HG03354 (cell line): ENCODE measurements around the gene FBP2.

Experiments
- ATAC-seq: cut with Tn5 transposase; IDR thresholded peaks from one replicate; pipeline ENCODE4 v1.9.1; 2021; ENCODE audit warnings: mild to moderate bottlenecking; ENCODE audit not compliant: unreplicated experiment, poor library complexity, severe bottlenecking

Gene FBP2

DNA sequence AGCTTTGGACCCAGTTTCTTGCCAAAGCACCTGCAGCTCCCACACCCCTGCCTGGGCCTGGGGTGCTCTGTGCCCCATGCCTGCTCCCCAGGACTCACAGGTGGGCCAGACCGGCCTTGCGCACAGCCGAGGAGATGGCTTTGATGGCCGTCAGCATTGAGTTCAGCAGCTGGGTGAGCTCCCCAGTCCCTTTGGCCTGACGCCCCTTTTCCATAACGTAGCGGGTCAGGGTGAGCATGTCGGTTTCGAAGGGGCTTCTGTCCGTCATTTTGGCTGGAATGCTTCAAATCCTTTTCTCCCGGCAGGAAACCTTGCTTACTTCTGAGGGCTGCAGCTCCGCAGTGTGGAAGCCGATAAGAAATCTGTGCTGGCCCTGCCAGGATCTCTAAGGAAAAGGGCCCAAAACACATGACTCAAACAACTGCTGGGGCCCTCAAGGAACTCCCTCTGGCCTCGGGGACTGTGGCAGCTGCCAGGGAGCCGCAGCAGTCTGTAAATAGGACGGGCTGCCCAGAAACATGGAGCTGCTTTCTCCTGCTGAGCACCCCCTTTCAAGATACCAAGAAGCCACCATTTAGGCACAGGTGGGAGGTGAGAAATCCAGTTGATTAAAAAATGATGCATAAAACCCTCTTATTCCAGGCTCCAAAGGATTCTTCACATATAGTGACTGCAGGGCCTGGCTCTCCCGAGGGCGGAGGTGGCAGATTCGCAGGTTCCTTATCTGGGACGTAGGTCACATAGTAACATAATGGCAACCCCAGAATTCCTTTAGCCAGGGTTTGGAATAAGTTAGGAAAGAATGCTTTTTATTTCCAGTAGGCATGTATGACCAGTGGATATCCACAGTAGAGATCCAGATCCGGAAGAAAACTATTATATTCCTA, at the start of gene FBP2:
Gene FBP2 (minus strand): TSS at position 366 of the 887 bp plus-strand sequence. CDS start 98 bp downstream, at position 268.
- ATAC-seq = no peak

DNA sequence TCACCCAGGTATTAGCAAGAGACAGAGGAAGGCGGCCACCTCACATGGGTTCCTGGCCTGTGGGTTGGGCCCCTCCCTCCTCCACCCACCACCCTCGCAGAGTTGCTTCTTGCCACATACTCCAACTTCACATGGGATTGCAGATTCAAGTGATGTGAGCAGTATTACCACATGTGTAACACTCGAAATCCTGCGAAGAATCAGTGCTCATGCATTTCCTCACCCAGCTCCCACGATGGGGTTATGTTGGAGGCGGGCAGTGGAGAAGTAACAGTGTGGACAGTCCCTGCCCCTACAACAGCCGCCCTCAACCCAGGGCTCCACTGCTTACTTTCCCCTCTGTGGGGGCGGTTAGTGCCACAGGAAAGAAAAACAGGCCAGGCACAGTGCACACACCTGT, 49.6 kb upstream of the FBP2 start:
- no peak for ATAC-seq

- ATAC-seq = no peak
Measured at GRCh38 chr9:94642501-94642900, 48.9 kb upstream of the FBP2 start.

DNA sequence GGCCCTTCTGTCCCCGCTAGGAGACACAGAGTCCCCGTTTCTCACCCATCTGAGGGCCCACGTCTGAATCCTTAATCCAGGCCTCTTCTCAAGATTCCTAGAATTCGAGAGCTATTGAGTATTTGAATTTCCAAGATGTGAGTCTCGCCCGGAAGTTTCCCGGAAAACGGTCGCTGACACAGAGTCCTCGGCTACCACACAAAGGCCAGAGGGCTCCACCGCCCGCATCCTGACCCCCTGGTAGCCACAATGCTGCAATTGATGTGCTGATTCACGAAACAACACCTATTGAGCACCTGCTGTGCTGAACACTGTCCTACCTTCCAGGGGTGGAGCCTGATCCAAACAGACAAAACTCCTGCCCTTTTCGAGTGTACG, 46.4 kb upstream of the FBP2 start:
- no peak for ATAC-seq

DNA sequence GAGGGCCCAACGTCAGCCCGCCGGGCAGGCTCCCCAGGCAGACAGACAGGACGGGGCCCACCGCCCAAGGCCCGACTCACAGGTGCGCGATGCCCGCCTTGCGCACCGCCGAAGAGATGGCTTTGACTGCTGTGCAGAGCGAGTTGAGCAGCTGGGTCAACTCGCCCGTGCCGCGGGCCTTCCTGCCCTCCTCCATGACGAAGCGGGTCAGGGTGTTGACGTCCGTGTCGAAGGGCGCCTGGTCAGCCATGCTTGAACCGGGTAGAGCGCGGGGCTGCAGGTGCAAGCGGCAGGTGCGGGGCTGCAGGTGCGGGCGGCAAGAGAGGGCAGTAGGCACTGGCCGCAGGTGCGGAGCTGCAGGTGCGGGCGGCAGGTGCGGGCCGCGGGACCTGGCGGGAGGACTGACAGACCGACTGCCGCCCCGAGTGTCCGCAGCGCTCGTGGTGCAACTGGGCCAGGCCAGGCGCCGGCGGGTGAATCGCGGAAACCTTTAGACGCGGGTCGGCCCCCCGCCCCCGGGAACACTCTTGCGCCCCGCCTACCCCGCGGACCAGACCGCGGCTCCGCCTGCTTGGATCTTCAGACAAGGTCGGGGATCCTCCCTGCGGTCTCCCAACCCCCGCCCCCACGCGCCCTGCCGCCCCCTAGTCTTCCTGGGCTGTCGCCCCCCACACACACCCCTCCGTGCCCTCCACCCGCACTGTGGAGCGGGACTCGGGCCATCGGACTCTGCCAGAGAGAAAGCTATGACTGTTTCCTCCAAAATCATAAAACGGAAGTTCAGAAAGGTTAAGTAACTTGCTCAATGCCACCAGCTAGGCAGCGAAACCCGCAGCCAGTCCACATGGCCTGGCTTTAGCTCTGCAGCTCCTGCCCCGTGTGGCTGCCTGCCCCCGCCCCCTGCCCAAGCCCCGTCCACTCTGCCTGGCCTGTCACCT, 45.7 kb upstream of the FBP2 start, which contains the start of gene FBP1:
Gene FBP1 (minus strand): TSS at position 458 of the 938 bp plus-strand sequence. CDS start 208 bp downstream, at position 250.
- peak; percentile 61 for ATAC-seq

DNA sequence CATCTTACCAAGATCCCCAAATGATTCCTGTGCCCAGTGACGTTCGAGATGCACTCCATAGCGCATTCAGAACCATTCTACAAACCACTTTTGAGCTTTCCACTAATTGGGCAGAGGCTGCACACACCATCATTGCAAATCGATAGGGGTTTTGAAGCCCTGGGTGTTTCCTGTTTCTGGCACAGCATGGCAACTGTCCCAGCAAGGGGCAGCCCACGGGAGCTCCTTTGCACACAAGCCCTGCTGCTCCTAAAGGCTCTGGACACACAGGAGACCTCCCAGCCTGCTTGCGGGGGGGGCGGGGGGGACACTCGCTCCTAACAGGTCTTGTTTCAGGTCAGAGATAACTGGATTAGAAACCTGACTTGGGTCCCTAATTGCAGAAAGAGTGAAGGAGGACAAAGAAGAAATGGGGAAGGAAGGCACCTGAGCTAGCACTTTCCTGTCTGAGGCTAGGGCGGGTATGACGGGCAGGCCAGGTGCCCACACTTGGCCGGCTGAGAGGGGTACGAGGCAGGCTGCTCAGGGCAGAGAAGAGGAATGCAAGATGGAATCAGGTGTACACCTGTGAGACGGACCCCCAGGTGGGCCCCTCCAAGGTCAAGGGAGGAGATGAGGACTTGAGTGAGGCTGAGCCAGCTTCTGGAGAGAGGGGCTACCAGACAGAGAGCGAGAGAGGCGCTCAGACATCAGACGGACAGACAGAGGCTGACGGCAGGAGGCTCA, 44.9 kb upstream of the FBP2 start:
- ATAC-seq = no peak

- no peak for ATAC-seq
Measured at GRCh38 chr9:94632737-94633136, 39.1 kb upstream of the FBP2 start.

DNA sequence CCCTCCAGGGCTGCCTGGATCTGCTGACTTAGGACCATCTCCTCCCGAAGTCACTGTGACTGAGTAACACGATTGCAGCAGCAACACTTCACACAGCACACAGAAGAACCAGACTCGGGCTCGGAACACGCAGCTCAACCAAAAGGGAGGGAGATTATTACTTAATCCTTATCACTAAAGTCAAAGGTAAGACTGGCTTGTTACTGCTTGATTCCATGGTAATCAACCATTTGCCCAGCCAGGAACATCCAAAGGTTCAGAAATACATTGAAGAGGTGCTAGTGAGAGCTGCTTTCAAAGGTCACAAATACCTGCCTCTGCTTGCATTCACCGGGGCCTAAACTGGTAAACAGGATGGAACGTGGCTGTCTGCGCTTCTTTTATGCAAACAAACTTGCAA, 38.0 kb upstream of the FBP2 start:
- ATAC-seq = no peak

GRCh38 chr9:94630833-94631232, 37.2 kb upstream of the FBP2 start:
- ATAC-seq = no peak

DNA sequence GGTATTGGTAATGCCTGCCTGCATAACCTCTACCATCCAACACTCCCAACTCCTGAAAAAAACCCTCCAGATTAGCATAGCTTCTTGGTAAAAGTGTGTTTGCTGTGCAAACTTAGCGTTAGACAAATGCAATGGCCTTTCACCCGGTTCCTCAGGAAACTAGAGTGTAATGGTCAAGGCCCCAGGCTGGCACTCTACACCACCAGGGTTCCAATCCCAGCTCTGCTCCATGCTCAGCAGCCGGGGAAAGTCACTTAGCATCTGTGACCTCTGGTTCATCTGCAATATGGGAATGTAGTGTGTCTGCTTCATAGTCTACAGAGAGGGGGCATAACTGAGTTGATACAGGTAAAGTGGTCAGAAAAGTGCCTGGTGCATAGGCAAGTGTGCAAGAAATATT, 36.7 kb upstream of the FBP2 start:
- no peak for ATAC-seq

GRCh38 chr9:94627287-94627686, 33.7 kb upstream of the FBP2 start:
- no peak for ATAC-seq

DNA sequence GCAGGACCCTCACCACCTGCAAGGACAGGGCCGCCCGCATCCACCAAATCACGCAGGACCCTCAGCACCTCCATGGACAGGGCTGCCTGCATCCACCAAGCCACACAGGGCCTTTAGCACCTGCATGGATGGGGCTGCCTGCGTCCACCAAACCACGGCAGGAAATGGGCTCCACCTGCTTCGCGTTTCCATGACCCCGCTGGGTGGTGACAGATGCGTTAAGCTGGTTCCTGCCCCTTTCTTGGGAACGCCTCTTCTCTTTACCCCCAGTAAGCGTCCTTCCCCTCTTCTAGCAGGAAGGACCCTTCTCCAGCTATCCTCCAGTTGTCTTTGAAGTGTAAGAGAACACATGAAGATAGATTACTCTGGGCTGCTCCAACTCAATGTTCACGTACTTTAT, 32.2 kb upstream of the FBP2 start:
- ATAC-seq = no peak

DNA sequence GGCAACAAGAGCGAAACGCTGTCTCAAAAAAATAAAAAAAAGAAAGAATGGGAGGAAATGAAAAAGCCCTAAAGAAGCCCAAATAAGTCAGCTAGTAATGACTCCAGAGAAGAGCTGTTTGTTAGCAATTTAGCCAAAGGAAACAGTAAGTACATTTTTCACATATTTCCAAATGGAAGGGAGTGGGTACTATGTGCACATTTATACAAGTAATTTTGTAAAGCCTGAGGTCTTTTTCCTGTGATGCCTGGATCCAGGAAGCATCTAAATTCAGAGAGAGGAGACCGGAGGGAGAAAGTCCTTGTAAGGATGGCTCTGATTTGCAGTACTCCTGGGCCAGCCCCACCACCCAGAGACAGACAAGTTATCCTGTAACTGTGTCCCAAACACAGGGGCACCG, 31.0 kb upstream of the FBP2 start:
- ATAC-seq = no peak

- no peak for ATAC-seq
Measured at GRCh38 chr9:94623253-94623652, 29.6 kb upstream of the FBP2 start.

- no peak for ATAC-seq
Measured at GRCh38 chr9:94622087-94622800, 28.6 kb upstream of the FBP2 start.

- ATAC-seq = no peak
Measured at GRCh38 chr9:94619026-94619425, 25.4 kb upstream of the FBP2 start.

GRCh38 chr9:94613003-94613402, 19.4 kb upstream of the FBP2 start:
- no peak for ATAC-seq

GRCh38 chr9:94612071-94612470, 18.4 kb upstream of the FBP2 start:
- no peak for ATAC-seq

- no peak for ATAC-seq
Measured at GRCh38 chr9:94611638-94612068, 18.0 kb upstream of the FBP2 start.
